T-cell (primary cell): ENCODE measurements around the gene ADGRG1. TPM values are rescaled to one million over a fixed set of nuclear protein-coding genes. Genes with fewer than 3 reads are reported as not detected.

Source experiments
- ATAC-seq, 4 experiments: fragments of 200-7000 bp in 3 of 4; fragments of 150-1000 bp in 1 of 4; cut with Tn5 transposase; replicated peaks in 1 of 4; 1 replicate in 3 of 4; 2 replicates in 1 of 4; pipeline ENCODE4 v1.10.0; 2021; ENCODE audit warnings: moderate library complexity in 3 of 4, mild to moderate bottlenecking in 2 of 4, moderate number of reproducible peaks in 1 of 4
- CTCF ChIA-PET, 2 donors: fragments of 300-600 bp; sonication (Branson Sonifier 250); formaldehyde crosslinking; loops; one replicate each; lab custom pipeline; 2022; ENCODE audit warnings: antibody characterized with exemption in 2 of 2; lab: Charles Lee
- POLR2A ChIA-PET, 2 donors: fragments of 300-600 bp; sonication (Branson Sonifier 250); formaldehyde crosslinking; loops; one replicate each; lab custom pipeline; 2022; ENCODE audit warnings: antibody characterized with exemption in 2 of 2; lab: Charles Lee
- DNase-seq, 35 experiments: peaks; one replicate each; pipeline versions ENCODE4 v3.0.0 to v3.0.0-alpha.2; 2013 to 2023
- H3K27ac ChIP-seq: one replicate; pipeline ENCODE4 v1.5.1; 2013; ENCODE audit warnings: low read length
- H3K27me3 ChIP-seq, 2 experiments: replicated peaks in 1 of 2; 1 replicate in 1 of 2; 2 replicates in 1 of 2; pipeline versions ENCODE4 v1.6.1 to v1.7.0; 2013; ENCODE audit warnings: low read length in 1 of 2, mixed read lengths in 1 of 2; ENCODE audit not compliant: control insufficient read depth in 2 of 2, insufficient read depth in 2 of 2; ENCODE audit errors: extremely low read depth in 1 of 2
- H3K36me3 ChIP-seq, 2 donors: 1 replicate in 1 of 2; 2 replicates in 1 of 2; pipeline versions ENCODE4 v1.6.1 to v1.7.0; 2013; ENCODE audit warnings: low read length in 1 of 2; ENCODE audit not compliant: control insufficient read depth in 2 of 2, insufficient read depth in 1 of 2; ENCODE audit errors: extremely low read depth in 1 of 2
- H3K4me1 ChIP-seq, 2 experiments: 1 replicate in 1 of 2; 2 replicates in 1 of 2; pipeline versions ENCODE4 v1.6.1 to v1.7.0; 2013; ENCODE audit warnings: low read length in 2 of 2, mixed read lengths in 1 of 2; ENCODE audit not compliant: insufficient read depth in 2 of 2, control insufficient read depth in 1 of 2; ENCODE audit errors: extremely low read depth in 1 of 2
- H3K4me3 ChIP-seq, 2 donors: 1 replicate in 1 of 2; 2 replicates in 1 of 2; pipeline versions ENCODE4 v1.5.1 to v1.7.0; 2013; ENCODE audit warnings: mild to moderate bottlenecking in 2 of 2, low read length in 1 of 2, moderate library complexity in 1 of 2; ENCODE audit not compliant: control insufficient read depth in 1 of 2; ENCODE audit errors: extremely low read depth in 1 of 2
- H3K9me3 ChIP-seq: 2 replicates; pipeline ENCODE4 v1.7.0; 2013
- H3K27ac Mint-ChIP-seq, 2 donors: one replicate each; pipeline ENCODE4 v1.8.0; 2020 to 2021; ENCODE audit warnings: mild to moderate bottlenecking in 2 of 2, mixed read lengths in 2 of 2
- H3K27me3 Mint-ChIP-seq, 2 donors: one replicate each; pipeline ENCODE4 v1.8.0; 2021 to 2022; ENCODE audit warnings: mixed read lengths in 2 of 2
- H3K36me3 Mint-ChIP-seq: one replicate; pipeline ENCODE4 v1.8.0; 2021; ENCODE audit warnings: mixed read lengths
- H3K4me1 Mint-ChIP-seq, 3 donors: one replicate each; pipeline ENCODE4 v1.8.0; 2020 to 2022; ENCODE audit warnings: mixed read lengths in 3 of 3, mild to moderate bottlenecking in 1 of 3
- H3K4me3 Mint-ChIP-seq, 3 donors: one replicate each; pipeline ENCODE4 v1.8.0; 2020 to 2022; ENCODE audit warnings: mild to moderate bottlenecking in 3 of 3, mixed read lengths in 3 of 3, moderate library complexity in 3 of 3
- H3K9me3 Mint-ChIP-seq, 3 donors: one replicate each; pipeline ENCODE4 v1.8.0; 2020 to 2022; ENCODE audit warnings: mixed read lengths in 3 of 3
- WGBS: methylation state at CpG from one replicate; pipeline ENCODE4 v1.1.5; 2013; ENCODE audit warnings: missing lambda C conversion rate; ENCODE audit not compliant: insufficient coverage; 5-methylcytosine and 5-hydroxymethylcytosine counted together
- total RNA-seq, 35 experiments: library from RNA in 6 of 35; stranded (reverse) in 6 of 35; fragments of 120-200 nt in 1 of 35; gene quantifications; one replicate each; pipeline versions ENCODE4 v1.2.1 to v1.2.4 and lab custom pipeline; 2013 to 2026

ADGRG1 gene
- total RNA-seq, 5 donors from 2014 or later (not counting 1 experiment from before 2014, with no cell fraction given): 7.8 to 91.7 (median 11.7) TPM

- ChIA-PET CTCF (interaction anchor here (0.6 to 1.0 kb wide), 3 partner anchors 8 to 122 kb away, joined by 3 to 7 read pairs (median 5); no protein-coding TSS in a partner anchor), POLR2A (interaction anchor here in 1 of 2 donors (0.6 kb wide), 1 partner anchor 843 kb away, joined by 9 read pairs; no protein-coding TSS in a partner anchor)
- peaks cover 0 to 92% of the 10 kb centered on the region in 2 experiments for H3K4me1 ChIP-seq
- ATAC-seq (peak in 2 of 4 experiments; percentile 47 to 68), DNase-seq (peak in 8 of 35 experiments; percentile 15 to 47 (median 20))
- WGBS: 91% methylated on average over 7 of the region's 10 CpGs
- H3K4me3 Mint-ChIP-seq: no peak overlapping the region
- peak overlapping the region; percentile 46 for H3K27ac ChIP-seq
- no peaks in the 10 kb centered on the region for H3K27me3 ChIP-seq
- H3K36me3 ChIP-seq: peaks cover 0 to 27% of the 10 kb centered on the region in 2 donors
- H3K4me1 Mint-ChIP-seq: peaks cover 30 to 51% (median 37%) of the 10 kb centered on the region in 3 donors
- H3K27me3 Mint-ChIP-seq: no peaks in the 10 kb centered on the region
- peak overlapping the region; percentile 75 to 85 for H3K27ac Mint-ChIP-seq
- no peaks in the 10 kb centered on the region for H3K9me3 Mint-ChIP-seq
- H3K9me3 ChIP-seq: no peaks in the 10 kb centered on the region
- no peak overlapping the region for H3K4me3 ChIP-seq
- no peaks in the 10 kb centered on the region for H3K36me3 Mint-ChIP-seq
These were observed 23.2 kb downstream of the ADGRG1 start for GRCh38 chr16:57651344-57652333.

GRCh38 chr16:57652695-57653471 lies 24.5 kb downstream of the ADGRG1 start:
- Histone ChIP-seq H3K4me1 (peaks cover 0 to 89% of the 10 kb centered on the region in 2 experiments), H3K4me3 (no peak overlapping the region), H3K27me3 (no peaks in the 10 kb centered on the region), H3K27ac (peak overlapping the region; percentile 46), H3K36me3 (peaks cover 0 to 32% of the 10 kb centered on the region in 2 donors), H3K9me3 (no peaks in the 10 kb centered on the region)
- POLR2A ChIA-PET: no interaction called here
- CTCF ChIA-PET: interaction anchor here (0.6 to 1.0 kb wide), 4 partner anchors 9 to 647 kb away, joined by 3 to 5 read pairs (median 3); no protein-coding TSS in a partner anchor
- H3K27me3 Mint-ChIP-seq: no peaks in the 10 kb centered on the region
- H3K36me3 Mint-ChIP-seq: no peaks in the 10 kb centered on the region
- 97% methylated on average over 11 of the region's 23 CpGs for WGBS
- no peak overlapping the region for H3K27ac Mint-ChIP-seq
- H3K4me1 Mint-ChIP-seq: peaks cover 25 to 47% (median 29%) of the 10 kb centered on the region in 3 donors
- H3K9me3 Mint-ChIP-seq: no peaks in the 10 kb centered on the region
- no peak overlapping the region for H3K4me3 Mint-ChIP-seq
- no peak for DNase-seq
- no peak for ATAC-seq

GRCh38 chr16:57653936-57654335 lies 25.5 kb downstream of the ADGRG1 start:
- no peak overlapping the region for H3K27ac Mint-ChIP-seq
- no peak overlapping the region for H3K27ac ChIP-seq
- whole genome bisulfite sequencing: 63% methylated on average over 13 of the region's 16 CpGs
- H3K4me1 ChIP-seq: peaks cover 0 to 80% of the 10 kb centered on the region in 2 experiments
- no peaks in the 10 kb centered on the region for H3K36me3 Mint-ChIP-seq
- no peaks in the 10 kb centered on the region for H3K9me3 Mint-ChIP-seq
- ChIA-PET POLR2A (no interaction called here), CTCF (interaction anchor here in 1 of 2 donors (0.5 kb wide), 1 partner anchor 894 kb away, joined by 3 read pairs; no protein-coding TSS in a partner anchor)
- no peaks in the 10 kb centered on the region for H3K27me3 Mint-ChIP-seq
- no peak overlapping the region for H3K4me3 Mint-ChIP-seq
- no peaks in the 10 kb centered on the region for H3K9me3 ChIP-seq
- ATAC-seq (no peak), DNase-seq (no peak)
- no peaks in the 10 kb centered on the region for H3K27me3 ChIP-seq
- H3K36me3 ChIP-seq: peaks cover 0 to 43% of the 10 kb centered on the region in 2 donors
- no peak overlapping the region for H3K4me3 ChIP-seq
- peaks cover 16 to 38% (median 19%) of the 10 kb centered on the region in 3 donors for H3K4me1 Mint-ChIP-seq

GRCh38 chr16:57656342-57656955 lies 28.0 kb downstream of the ADGRG1 start:
- WGBS: 62% methylated on average over 3 of the region's 11 CpGs
- H3K9me3 ChIP-seq: no peaks in the 10 kb centered on the region
- Mint-ChIP-seq H3K4me3 (no peak overlapping the region), H3K36me3 (no peaks in the 10 kb centered on the region), H3K9me3 (no peaks in the 10 kb centered on the region), H3K4me1 (peaks cover 9 to 31% (median 15%) of the 10 kb centered on the region in 3 donors), H3K27me3 (no peaks in the 10 kb centered on the region), H3K27ac (peak overlapping the region; percentile 28 to 46)
- DNase-seq: no peak
- ATAC-seq: peak in 1 of 4 experiments; percentile 23
- H3K4me3 ChIP-seq: no peak overlapping the region
- H3K36me3 ChIP-seq: peaks cover 0 to 54% of the 10 kb centered on the region in 2 donors
- H3K27me3 ChIP-seq: no peaks in the 10 kb centered on the region
- POLR2A ChIA-PET: no interaction called here
- peaks cover 0 to 58% of the 10 kb centered on the region in 2 experiments for H3K4me1 ChIP-seq
- peak overlapping the region; percentile 5 for H3K27ac ChIP-seq
- CTCF ChIA-PET: no interaction called here

- Mint-ChIP-seq H3K4me3 (no peak overlapping the region), H3K36me3 (no peaks in the 10 kb centered on the region), H3K27me3 (no peaks in the 10 kb centered on the region), H3K9me3 (no peaks in the 10 kb centered on the region), H3K27ac (no peak overlapping the region), H3K4me1 (peaks cover under 1 to 23% (median 7%) of the 10 kb centered on the region in 3 donors)
- Histone ChIP-seq H3K4me3 (no peak overlapping the region), H3K9me3 (no peaks in the 10 kb centered on the region), H3K4me1 (peaks cover 0 to 51% of the 10 kb centered on the region in 2 experiments), H3K27ac (no peak overlapping the region), H3K27me3 (no peaks in the 10 kb centered on the region), H3K36me3 (peaks cover 0 to 54% of the 10 kb centered on the region in 2 donors)
- ChIA-PET POLR2A (no interaction called here), CTCF (no interaction called here)
- no peak for DNase-seq
- 85% methylated on average over 5 of the region's 13 CpGs for WGBS
- no peak for ATAC-seq
These were observed 28.8 kb downstream of the ADGRG1 start for GRCh38 chr16:57657228-57657627.
